GM12801 (cell line): ENCODE data around the gene CD200R1.

Source experiments
- CTCF ChIP-seq: IDR thresholded peaks from one replicate; pipeline ENCODE4 v1.5.1; 2011; ENCODE audit warnings: control low read depth; ENCODE audit not compliant: insufficient read length; ENCODE audit errors: extremely low read depth

CD200R1 gene

DNA sequence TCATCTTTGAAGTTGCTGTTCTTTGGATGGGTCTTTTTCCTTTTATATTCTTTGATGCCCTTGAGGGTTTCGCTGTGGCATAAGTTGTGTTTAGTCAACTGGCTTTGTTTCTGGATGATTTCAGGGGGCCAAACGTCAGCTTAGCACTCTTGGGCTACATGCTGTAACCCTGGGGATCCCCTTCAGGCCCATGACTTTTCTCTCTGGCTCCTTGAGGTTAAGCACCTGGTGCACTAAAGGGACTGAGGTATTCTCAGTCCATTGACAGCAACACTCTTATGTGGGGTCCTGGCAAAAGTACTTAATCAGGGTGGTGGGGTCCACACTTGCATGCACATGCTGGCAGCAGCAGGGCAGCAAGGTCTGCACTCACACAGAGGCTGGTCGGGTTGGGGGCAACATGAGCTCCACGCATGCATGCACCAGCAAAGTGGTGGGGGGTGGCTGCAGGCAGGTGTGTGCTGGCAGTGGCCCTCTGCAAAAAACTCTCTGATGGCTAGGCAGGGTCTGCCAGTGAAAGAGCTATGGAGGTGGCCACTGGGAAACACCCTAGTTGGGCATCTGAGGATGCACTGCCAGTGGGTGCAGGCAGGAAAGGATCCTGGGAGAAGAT lies 90.1 kb downstream of the CD200R1 start:
- no peak for TF ChIP-seq CTCF

DNA sequence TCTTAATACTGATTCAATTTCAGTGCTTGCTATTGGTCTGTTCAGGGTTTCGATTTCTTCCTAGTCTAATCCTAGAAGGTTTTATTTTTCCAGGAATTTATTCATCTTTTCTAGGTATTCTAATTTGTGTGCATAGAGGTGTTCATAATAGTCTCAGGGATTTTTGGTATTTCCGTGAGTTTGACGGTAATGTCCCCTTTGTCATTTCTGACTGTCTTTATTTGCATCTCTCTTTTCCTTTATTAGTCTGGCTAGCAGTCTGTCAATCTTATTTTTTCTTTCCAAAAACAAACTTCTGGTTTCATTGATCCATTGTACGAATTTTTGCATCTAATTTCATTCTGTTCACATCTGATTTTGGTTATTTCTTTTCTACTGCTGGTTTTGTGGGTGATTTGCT lies 93.0 kb downstream of the CD200R1 start:
- no peak for TF ChIP-seq CTCF

GRCh38 chr3:112875561-112875960 lies 99.3 kb downstream of the CD200R1 start:
- no peak for TF ChIP-seq CTCF

GRCh38 chr3:112874725-112875124 lies 100.2 kb downstream of the CD200R1 start:
- no peak for TF ChIP-seq CTCF

GRCh38 chr3:112873632-112874031 lies 101.3 kb downstream of the CD200R1 start:
- no peak for TF ChIP-seq CTCF

- no peak for TF ChIP-seq CTCF
Observed at GRCh38 chr3:112871735-112872134, 103.2 kb downstream of the CD200R1 start.
